Measurements from ENCODE around the gene KANSL2.

DNA sequence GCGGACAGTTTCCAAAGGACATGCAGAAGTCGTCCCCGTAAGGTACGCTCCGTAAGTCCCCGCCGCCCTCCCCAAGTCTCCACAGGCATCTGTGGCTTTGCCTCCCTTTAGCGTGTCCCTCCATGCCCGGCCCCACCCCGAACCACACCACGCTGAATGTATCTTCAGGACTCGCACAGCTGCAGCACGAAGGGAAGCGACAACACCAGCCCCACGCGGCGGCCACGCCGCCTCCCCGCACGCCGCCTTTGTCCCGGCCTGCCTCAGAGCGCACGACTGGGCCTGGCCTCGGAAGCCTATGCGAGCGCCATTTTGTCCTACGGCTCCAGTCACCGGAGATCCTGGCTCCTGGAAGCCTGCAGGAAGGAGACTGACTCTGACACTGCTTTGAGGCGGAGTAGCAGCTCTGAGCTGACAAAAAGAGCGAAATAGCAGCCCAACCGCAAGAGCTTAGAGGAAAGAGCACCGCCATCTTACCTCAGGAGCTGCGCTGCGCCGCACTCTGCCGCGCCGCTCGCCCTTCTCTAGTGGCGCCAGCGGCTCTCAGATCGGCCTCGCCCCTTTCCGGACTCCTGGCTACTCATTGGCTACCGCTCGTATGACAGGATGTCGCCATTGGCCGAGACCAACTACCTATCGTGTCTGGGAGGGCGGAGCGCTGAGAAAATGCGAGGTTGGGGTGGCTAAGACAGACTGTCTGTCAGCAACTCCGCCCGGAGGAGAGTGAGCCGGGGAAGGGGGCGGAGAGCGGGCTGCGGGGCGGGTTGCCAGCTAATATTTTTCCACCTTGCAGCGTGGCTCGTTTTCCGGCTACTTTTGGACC, at the start of gene KANSL2:
- TF ChIP-seq EZH2phosphoT487 (conservative IDR thresholded peaks at IDR 0.05; ENCODE audit: low read length) = no peak
- TF ChIP-seq, protein P1, sequence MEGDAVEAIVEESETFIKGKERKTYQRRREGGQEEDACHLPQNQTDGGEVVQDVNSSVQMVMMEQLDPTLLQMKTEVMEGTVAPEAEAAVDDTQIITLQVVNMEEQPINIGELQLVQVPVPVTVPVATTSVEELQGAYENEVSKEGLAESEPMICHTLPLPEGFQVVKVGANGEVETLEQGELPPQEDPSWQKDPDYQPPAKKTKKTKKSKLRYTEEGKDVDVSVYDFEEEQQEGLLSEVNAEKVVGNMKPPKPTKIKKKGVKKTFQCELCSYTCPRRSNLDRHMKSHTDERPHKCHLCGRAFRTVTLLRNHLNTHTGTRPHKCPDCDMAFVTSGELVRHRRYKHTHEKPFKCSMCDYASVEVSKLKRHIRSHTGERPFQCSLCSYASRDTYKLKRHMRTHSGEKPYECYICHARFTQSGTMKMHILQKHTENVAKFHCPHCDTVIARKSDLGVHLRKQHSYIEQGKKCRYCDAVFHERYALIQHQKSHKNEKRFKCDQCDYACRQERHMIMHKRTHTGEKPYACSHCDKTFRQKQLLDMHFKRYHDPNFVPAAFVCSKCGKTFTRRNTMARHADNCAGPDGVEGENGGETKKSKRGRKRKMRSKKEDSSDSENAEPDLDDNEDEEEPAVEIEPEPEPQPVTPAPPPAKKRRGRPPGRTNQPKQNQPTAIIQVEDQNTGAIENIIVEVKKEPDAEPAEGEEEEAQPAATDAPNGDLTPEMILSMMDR (IDR thresholded peaks at IDR 0.05; ENCODE audit: insufficient read depth, low read length, poor library complexity, severe bottlenecking) = no peak
